ENCODE measurements around the gene NEK5. TPM values are rescaled to one million over a fixed set of nuclear protein-coding genes. Genes with fewer than 3 reads are reported as not detected.

The NEK5 gene
- total RNA-seq, 2 donors from 2014 or later, result not detected

DNA sequence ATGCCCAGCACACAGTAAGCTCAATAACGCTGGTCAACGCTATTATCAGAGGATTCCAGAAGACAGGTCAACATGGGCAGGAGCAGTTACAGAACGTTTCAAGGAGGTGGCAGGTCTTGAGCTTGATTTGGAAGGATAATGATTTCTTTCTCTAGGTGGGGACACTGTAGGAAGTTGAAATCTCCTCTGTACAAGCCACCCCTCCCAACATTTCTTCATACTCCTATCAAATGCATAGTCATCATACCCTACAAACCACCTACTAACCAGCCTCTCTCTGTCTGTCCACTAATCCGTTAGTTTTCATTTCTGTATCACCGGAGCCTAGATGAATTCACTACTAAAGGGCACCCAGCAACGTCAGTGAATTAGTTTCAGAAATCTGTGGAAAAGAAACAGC lies 118.9 kb downstream of the NEK5 start:
- ATAC-seq, result no peak
- H3K4me3 Mint-ChIP-seq, result peak overlapping the region; percentile 95

DNA sequence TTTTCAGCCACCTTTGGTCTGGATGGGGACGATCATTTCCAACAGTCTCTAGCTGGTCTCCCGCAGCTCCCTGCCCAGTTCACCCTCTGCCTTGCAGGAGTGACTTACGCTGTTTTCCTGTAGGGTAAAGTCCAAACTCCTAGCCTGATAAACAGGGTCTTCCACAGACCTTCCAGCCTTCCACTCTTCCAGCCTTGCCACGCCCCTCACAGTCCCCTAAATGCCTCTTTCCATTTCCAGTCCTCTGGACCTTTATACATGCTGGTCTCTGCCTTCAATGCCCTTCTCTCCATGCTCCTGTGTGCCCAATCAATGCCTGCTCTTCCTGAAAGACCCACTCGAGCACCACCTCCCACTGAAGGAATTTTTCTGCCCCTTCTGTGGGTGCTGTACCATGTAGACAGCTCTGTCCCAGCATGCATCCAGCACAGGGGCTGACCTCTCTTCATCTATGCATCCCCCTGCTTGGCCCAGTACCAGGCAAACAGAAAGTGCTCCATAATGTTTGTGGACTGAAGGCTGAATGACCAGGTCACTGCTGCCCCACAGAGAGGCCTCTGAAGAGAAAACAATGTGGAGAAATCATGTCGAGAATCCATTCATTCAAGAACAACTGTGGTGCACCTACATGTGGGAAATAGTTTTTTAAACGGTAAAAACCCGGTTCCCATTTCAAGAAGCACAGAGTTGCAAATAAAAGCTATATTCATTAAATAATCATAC lies 122.2 kb downstream of the NEK5 start:
- H3K9me3 ChIP-seq (ENCODE audit: control insufficient read depth, low read length, poor library complexity, severe bottlenecking), result no peaks in the 10 kb centered on the region
- no peak overlapping the region for H3K4me3 Mint-ChIP-seq
- ATAC-seq, result no peak
- peaks cover 49% of the 10 kb centered on the region for H3K27me3 Mint-ChIP-seq
- DNase-seq, result no peak
- H3K36me3 Mint-ChIP-seq (ENCODE audit: low read depth), result peaks cover 5% of the 10 kb centered on the region
- H3K27ac Mint-ChIP-seq, result no peak overlapping the region
- H3K4me1 Mint-ChIP-seq, result peaks cover 12% of the 10 kb centered on the region

More for the DNA sequence above, 118.9 kb downstream of the NEK5 start:
- H3K9me3 ChIP-seq (ENCODE audit: control insufficient read depth, low read length, poor library complexity, severe bottlenecking), result no peaks in the 10 kb centered on the region
- Mint-ChIP-seq H3K27ac (no peak overlapping the region), H3K36me3 (ENCODE audit: low read depth) (peaks cover 7% of the 10 kb centered on the region), H3K27me3 (peaks cover 49% of the 10 kb centered on the region), H3K4me1 (peaks cover 15% of the 10 kb centered on the region)
- no peak for DNase-seq

DNA sequence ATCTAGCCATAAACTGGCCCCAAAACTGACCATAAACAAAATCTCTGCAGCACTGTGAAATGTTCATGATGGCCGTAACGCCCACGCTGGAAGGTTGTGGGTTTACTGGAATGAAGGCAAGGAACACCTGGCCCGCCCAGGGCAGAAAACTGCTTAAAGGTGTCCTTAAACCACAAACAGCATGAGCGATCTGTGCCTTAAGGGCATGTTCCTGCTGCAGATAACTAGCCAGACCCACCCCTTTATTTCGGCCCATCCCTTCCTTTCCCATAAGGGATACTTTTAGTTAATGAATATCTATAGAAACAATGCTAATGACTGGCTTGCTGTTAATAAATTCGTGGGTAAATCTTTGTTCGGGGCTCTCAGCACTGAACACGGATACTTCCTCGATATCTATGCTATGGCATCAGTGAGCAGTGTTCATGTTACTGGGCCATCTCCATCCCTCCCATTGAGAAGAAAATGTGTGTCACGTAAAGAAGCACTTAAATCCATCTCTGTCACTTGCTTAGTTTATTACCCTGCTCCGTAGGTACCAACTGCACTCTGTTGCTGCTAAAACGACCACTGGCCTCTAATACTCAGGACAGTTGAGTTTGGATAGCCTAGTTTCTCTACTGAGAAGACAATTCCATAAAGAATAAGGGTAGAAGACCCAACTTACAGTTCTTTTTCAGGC lies 122.9 kb downstream of the NEK5 start:
- H3K4me3 Mint-ChIP-seq, result no peak overlapping the region
- H3K27ac Mint-ChIP-seq, result no peak overlapping the region
- no peak for ATAC-seq
- no peaks in the 10 kb centered on the region for H3K9me3 ChIP-seq (ENCODE audit: control insufficient read depth, low read length, poor library complexity, severe bottlenecking)
- peaks cover 5% of the 10 kb centered on the region for H3K36me3 Mint-ChIP-seq (ENCODE audit: low read depth)
- H3K27me3 Mint-ChIP-seq, result peaks cover 52% of the 10 kb centered on the region
- H3K4me1 Mint-ChIP-seq, result peaks cover 15% of the 10 kb centered on the region
- DNase-seq, result no peak

DNA sequence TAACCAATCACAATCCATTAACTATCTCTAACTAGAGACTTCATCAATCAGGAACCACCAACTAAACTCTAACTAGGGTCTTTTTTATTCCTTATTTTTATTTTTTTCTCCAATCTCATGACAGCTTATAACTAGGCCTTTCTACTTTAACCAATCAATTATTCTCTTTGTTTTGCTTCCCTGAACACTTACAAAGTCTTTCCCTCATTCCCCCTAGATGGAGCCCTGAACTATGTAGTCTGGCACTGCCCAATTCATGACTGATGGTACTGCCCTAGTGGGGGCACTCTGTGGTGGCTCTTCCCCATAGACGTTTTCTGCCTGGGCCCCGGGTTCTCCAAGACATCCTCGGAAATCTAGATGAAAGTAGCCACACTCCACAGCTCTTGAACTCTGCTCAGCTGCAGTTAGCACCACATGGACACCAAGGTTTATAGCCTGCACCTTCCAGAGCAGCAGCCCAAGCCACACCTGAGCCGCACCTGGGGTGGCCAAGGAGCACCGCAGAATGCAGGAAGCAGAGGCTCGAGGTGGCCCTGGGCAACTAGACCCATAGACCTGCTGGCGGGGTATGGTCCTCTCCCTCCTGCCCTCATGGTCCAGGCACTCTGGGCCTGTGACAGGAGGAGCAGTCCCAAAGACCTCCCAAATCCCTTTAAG lies 124.2 kb downstream of the NEK5 start:
- Mint-ChIP-seq H3K27ac (no peak overlapping the region), H3K4me1 (peaks cover 14% of the 10 kb centered on the region), H3K27me3 (peaks cover 47% of the 10 kb centered on the region), H3K4me3 (no peak overlapping the region), H3K36me3 (ENCODE audit: low read depth) (peaks cover 5% of the 10 kb centered on the region)
- H3K9me3 ChIP-seq (ENCODE audit: control insufficient read depth, low read length, poor library complexity, severe bottlenecking), result no peaks in the 10 kb centered on the region
- DNase-seq (no peak), ATAC-seq (no peak)

DNA sequence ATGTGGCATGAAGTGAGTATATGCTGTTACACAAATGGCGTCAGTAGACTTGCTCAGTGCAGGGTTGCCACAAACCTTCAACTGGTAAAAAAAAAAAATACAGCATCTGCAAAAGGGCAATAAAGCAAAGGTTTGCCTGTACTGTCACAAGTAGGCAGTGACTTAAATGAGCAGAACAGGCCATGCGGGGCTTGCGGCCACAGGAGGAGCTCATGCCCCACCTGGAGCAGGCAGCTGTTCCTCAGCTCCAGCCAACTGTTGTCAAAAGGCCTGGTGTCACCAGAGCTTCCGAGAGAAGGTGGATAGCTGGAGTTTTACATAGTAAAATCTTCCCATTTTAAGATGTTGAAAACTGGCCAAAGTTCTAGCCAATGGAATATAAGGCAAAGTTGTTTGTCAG lies 125.3 kb downstream of the NEK5 start:
- H3K36me3 Mint-ChIP-seq (ENCODE audit: low read depth), result peaks cover 3% of the 10 kb centered on the region
- no peak overlapping the region for H3K27ac Mint-ChIP-seq

DNA sequence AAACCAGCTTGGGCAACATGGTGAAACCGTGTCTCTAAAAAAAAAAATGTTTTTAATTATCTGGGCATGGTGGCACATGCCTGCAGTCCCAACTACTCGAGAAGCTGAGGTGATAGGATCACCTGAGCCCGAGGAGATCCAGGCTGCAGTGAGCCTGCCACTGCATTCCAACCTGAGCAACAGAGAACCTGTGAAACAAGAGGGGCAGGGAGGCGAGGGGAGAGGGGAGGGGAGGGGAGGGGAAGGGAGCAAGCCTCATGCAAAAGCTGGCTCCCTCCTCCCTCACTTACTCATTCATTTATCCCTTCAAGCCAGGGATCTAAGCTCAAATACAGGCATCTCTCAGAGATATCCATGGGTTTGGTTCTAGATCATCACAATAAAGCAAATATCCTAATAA lies 126.5 kb downstream of the NEK5 start:
- H3K36me3 Mint-ChIP-seq (ENCODE audit: low read depth), result peaks cover 1% of the 10 kb centered on the region
- no peak overlapping the region for H3K27ac Mint-ChIP-seq
- no peak overlapping the region for H3K4me3 Mint-ChIP-seq
- DNase-seq (no peak), ATAC-seq (no peak)
- H3K4me1 Mint-ChIP-seq, result peaks cover 13% of the 10 kb centered on the region
- peaks cover 46% of the 10 kb centered on the region for H3K27me3 Mint-ChIP-seq
- H3K9me3 ChIP-seq (ENCODE audit: control insufficient read depth, low read length, poor library complexity, severe bottlenecking), result no peaks in the 10 kb centered on the region

More for the DNA sequence above, 125.3 kb downstream of the NEK5 start:
- no peak for DNase-seq
- peaks cover 13% of the 10 kb centered on the region for H3K4me1 Mint-ChIP-seq
- peaks cover 44% of the 10 kb centered on the region for H3K27me3 Mint-ChIP-seq
- no peak overlapping the region for H3K4me3 Mint-ChIP-seq
- no peak for ATAC-seq
- H3K9me3 ChIP-seq (ENCODE audit: control insufficient read depth, low read length, poor library complexity, severe bottlenecking), result no peaks in the 10 kb centered on the region

DNA sequence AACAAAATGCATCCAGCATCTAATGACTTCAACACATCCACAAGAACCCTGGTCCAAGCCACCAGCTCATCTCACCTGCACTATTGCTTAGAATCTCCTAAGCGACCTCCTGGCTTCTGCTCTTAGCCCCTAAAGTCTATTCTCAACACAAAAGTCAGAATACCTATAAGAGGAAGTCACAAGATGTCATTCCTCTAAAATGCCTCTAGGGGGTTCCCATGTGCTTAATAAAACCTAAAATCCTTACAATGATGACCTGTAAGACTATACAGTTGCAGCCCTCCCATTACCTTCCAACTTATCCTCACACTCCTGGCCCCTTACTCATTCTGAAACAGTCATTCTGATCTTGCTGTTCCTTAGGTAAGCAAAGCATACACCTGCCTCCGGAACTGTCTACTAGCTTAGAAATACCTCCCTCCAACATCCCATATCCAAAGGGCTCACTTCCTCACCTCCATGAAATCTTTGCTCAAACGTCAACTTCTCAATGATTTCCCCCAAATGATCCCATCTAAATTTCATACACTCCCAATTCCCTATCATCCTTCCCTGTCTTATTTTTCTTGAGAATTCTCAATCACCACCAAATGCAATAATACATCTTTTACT lies 127.6 kb downstream of the NEK5 start:
- Mint-ChIP-seq H3K27ac (peak overlapping the region; percentile 34), H3K27me3 (peaks cover 47% of the 10 kb centered on the region), H3K36me3 (ENCODE audit: low read depth) (no peaks in the 10 kb centered on the region), H3K4me1 (peaks cover 13% of the 10 kb centered on the region), H3K4me3 (peak overlapping the region; percentile 41)
- DNase-seq (no peak), ATAC-seq (peak; percentile 83)
- H3K9me3 ChIP-seq (ENCODE audit: control insufficient read depth, low read length, poor library complexity, severe bottlenecking), result no peaks in the 10 kb centered on the region

DNA sequence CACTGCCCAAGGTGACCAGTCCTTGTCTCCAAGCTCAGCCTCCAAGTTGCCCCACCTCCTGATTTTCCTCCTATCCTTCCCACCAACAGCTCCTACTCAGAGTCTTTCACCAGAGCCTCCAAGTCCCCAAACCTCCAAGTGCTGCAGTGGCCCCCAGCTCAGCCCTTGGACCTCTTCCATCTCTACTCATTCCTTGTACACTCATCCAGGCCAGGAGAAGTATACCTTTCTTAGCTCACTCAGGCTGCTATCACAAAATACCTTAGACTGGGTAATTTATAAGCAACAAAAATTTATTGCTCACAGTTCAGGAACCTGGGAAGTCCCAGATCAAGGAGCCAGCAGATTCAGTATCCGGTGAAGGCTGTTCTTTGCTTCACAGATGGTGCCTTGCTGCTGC lies 129.0 kb downstream of the NEK5 start:
- peak overlapping the region; percentile 65 for H3K27ac Mint-ChIP-seq
- H3K4me3 Mint-ChIP-seq, result no peak overlapping the region
- DNase-seq, result no peak
- H3K36me3 Mint-ChIP-seq (ENCODE audit: low read depth), result no peaks in the 10 kb centered on the region
- no peak for ATAC-seq
- H3K27me3 Mint-ChIP-seq, result peaks cover 44% of the 10 kb centered on the region
- H3K9me3 ChIP-seq (ENCODE audit: control insufficient read depth, low read length, poor library complexity, severe bottlenecking), result no peaks in the 10 kb centered on the region
- H3K4me1 Mint-ChIP-seq, result peaks cover 11% of the 10 kb centered on the region

DNA sequence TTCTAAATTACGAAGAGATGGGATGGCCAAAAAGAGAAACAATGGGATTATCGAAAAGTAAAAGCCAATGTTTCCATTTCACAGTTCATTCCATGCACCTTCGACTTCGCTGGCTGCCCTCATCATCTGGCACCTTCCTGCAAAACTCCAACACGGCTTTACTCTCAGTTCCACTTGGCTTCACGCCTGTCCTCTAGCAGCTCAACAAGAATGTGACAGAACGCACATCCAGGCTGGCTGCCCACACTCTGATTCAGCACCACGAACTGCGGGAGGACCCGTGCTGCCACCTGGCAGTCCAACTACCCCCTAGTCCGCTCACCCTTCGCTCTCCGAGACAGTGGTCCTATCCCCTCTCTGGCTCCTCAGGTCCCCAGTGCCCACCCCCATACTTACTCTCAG lies 129.4 kb downstream of the NEK5 start:
- ATAC-seq, result no peak
- H3K36me3 Mint-ChIP-seq (ENCODE audit: low read depth), result no peaks in the 10 kb centered on the region
- H3K27me3 Mint-ChIP-seq, result peaks cover 44% of the 10 kb centered on the region
- H3K27ac Mint-ChIP-seq, result peak overlapping the region; percentile 65
- no peak for DNase-seq
- no peak overlapping the region for H3K4me3 Mint-ChIP-seq
- peaks cover 11% of the 10 kb centered on the region for H3K4me1 Mint-ChIP-seq
- no peaks in the 10 kb centered on the region for H3K9me3 ChIP-seq (ENCODE audit: control insufficient read depth, low read length, poor library complexity, severe bottlenecking)

DNA sequence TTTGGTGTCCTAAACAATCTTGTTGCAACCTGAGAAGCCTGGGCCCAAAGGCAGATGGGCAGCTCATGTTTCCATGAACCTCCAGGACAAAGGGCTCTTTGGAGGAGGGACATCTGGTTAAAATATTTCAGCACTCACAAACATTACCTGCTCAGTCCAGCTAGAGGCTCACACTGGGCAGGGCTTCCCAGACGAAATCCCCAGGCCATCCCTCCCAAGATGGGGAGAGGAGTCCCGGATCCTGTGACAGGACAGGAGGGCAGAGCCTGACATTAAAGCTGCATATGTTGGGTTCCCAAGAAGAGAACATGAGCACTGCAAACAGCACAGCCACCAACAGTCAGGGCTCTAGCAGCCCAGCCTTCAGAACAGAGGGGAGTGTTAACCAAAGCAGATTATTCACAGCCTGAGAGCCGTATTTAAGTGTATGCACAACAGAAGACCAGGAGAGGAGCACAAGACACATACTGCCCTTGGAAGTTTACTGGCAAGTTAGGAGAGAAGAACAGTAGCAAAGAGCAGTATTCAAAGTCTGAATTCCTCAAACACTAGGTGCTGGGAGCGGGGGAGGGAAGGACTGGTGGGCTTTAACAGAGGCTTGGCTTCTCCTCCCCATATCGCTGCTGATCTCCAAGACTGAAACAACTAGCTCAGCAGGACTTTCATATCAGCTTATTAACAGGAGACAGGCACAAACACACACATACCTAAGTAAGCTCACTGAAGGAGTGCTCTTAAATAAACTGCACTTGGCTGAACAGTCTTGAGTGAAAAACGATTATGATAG lies 130.0 kb downstream of the NEK5 start:
- ATAC-seq (no peak), DNase-seq (no peak)
- H3K4me3 Mint-ChIP-seq, result no peak overlapping the region
- H3K27me3 Mint-ChIP-seq, result peaks cover 44% of the 10 kb centered on the region
- H3K4me1 Mint-ChIP-seq, result peaks cover 11% of the 10 kb centered on the region
- H3K36me3 Mint-ChIP-seq (ENCODE audit: low read depth), result no peaks in the 10 kb centered on the region
- H3K27ac Mint-ChIP-seq, result peak overlapping the region; percentile 29
- no peaks in the 10 kb centered on the region for H3K9me3 ChIP-seq (ENCODE audit: control insufficient read depth, low read length, poor library complexity, severe bottlenecking)

DNA sequence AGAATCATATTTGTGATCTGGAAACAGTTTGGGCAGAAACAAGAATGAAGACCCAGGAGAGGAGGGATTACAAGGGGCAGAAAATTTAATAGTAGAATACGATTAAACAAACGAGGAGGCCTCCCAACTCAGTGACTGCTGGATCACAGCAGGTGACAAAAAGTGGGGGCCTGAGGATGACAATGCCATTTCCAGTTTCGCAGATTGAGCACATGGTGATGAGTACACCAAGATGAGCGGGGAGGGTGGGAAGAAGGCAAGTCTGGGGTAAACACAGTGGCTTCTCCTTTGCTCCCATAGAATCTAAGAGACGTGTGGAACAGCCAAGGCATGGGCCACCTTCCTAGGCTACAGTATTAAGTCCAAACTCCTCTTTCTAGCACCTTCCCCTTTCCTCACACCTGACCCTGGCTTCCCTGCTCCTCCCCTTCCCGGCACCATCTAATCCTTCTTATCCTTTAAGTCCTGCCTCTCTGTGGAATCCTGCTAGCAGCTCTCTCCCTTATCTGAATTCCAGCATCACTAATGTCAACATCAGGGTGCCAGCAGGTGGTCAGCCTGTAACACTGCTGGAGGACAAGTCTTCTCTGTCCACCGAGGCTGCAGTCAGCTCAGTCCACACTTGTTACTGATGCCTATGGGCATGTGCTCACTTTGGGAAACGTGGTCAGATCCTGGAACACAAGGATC lies 131.1 kb downstream of the NEK5 start:
- no peak for ATAC-seq
- H3K9me3 ChIP-seq (ENCODE audit: control insufficient read depth, low read length, poor library complexity, severe bottlenecking), result no peaks in the 10 kb centered on the region
- no peaks in the 10 kb centered on the region for H3K36me3 Mint-ChIP-seq (ENCODE audit: low read depth)
- peaks cover 11% of the 10 kb centered on the region for H3K4me1 Mint-ChIP-seq
- H3K4me3 Mint-ChIP-seq, result no peak overlapping the region
- H3K27ac Mint-ChIP-seq, result no peak overlapping the region
- DNase-seq, result no peak
- H3K27me3 Mint-ChIP-seq, result peaks cover 44% of the 10 kb centered on the region

DNA sequence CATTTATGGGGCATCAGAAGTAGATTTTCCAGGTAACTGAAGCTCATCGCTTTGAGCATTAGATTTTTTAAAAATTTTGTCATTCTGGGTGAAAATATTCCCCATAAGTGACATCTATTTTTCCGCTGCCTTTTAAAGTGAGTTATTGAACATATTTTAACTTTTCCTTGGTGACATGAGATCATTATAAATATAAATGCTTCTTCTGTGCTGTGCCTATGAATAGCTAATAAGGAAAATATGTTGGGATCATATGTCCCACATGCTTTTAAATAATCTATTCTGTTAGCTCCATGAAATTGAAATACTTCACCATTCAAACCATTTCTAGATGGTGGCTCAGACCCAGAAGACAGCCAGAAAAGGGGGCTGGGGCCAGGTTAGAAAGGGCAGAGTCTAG lies 131.7 kb downstream of the NEK5 start:
- no peaks in the 10 kb centered on the region for H3K9me3 ChIP-seq (ENCODE audit: control insufficient read depth, low read length, poor library complexity, severe bottlenecking)
- ATAC-seq, result no peak
- no peaks in the 10 kb centered on the region for H3K36me3 Mint-ChIP-seq (ENCODE audit: low read depth)
- H3K4me1 Mint-ChIP-seq, result peaks cover 11% of the 10 kb centered on the region
- no peak overlapping the region for H3K27ac Mint-ChIP-seq
- peaks cover 44% of the 10 kb centered on the region for H3K27me3 Mint-ChIP-seq
- no peak for DNase-seq
- H3K4me3 Mint-ChIP-seq, result no peak overlapping the region
